HepG2 (cell line): ENCODE results near the gene ARHGAP10. TPM values are rescaled to one million over a fixed set of nuclear protein-coding genes. Genes with fewer than 3 reads are reported as not detected.
A peak's percentile ranks its signal among the peaks of the same experiment; 100 is the strongest.

Source experiments
- ATAC-seq: fragments of 200-7000 bp; cut with Tn5 transposase; 3 replicates; pipeline ENCODE4 v1.9.1; 2020; ENCODE audit warnings: mild to moderate bottlenecking, moderate library complexity
- BruUV-seq: library from RNA; stranded (reverse); fragments of 400-500 nt; replicated peaks from 2 replicates; lab custom pipeline; 2021; lab: Mats Ljungman, UMichigan
- CTCF ChIA-PET: fragments of 300-600 bp; formaldehyde crosslinking; extraction: SDS; loops from one replicate; lab custom pipeline; 2021; ENCODE audit warnings: low total read pairs, inconsistent platforms, low intra/inter-chr PET ratio; lab: Yijun Ruan, JAX
- POLR2A ChIA-PET: fragments of 350-600 bp; sonication (Branson Sonifier 250); formaldehyde crosslinking; loops from one replicate; lab custom pipeline; 2020; ENCODE audit warnings: antibody characterized with exemption, inconsistent platforms; lab: Yijun Ruan, JAX
- DNase-seq: peaks from one replicate; pipeline ENCODE4 v3.0.0-alpha.2; 2015; ENCODE audit warnings: low spot score
- FAIRE-seq: peaks from 3 replicates; lab custom pipeline; 2011; peaks lifted over from hg19 to GRCh38; lab: Jason Lieb, UNC
- H2AFZ ChIP-seq: one replicate; pipeline ENCODE4 v1.6.1; 2011; ENCODE audit warnings: low read length, inconsistent platforms
- H3K27ac ChIP-seq: fragments of 300-600 bp; 3 replicates; pipeline ENCODE4 v1.8.0; 2011; ENCODE audit warnings: mixed run types, mild to moderate bottlenecking, mixed read lengths, low read length, inconsistent platforms; ENCODE audit not compliant: insufficient read depth; ENCODE audit errors: extremely low read length
- H3K27me3 ChIP-seq, 2 experiments: fragments of 200-600 bp in 1 of 2; 2 replicates in 1 of 2; 3 replicates in 1 of 2; pipeline versions ENCODE4 v1.6.0 to v1.8.0; 2011; ENCODE audit warnings: low read length in 2 of 2, mild to moderate bottlenecking in 2 of 2, moderate library complexity in 2 of 2, inconsistent platforms in 1 of 2; ENCODE audit not compliant: insufficient read depth in 2 of 2, control insufficient read depth in 1 of 2
- H3K36me3 ChIP-seq, 2 experiments: fragments of 200-600 bp in 1 of 2; replicated peaks in 1 of 2; 2 replicates in 1 of 2; 3 replicates in 1 of 2; pipeline versions ENCODE4 v1.5.1 to v1.8.0; 2011; ENCODE audit warnings: low read length in 2 of 2, inconsistent platforms in 1 of 2; ENCODE audit not compliant: insufficient read depth in 2 of 2, control insufficient read depth in 1 of 2
- H3K4me1 ChIP-seq: 2 replicates; pipeline ENCODE4 v1.5.1; 2012; ENCODE audit warnings: low read length, inconsistent platforms; ENCODE audit not compliant: insufficient read depth
- H3K4me2 ChIP-seq: 2 replicates; pipeline ENCODE4 v1.6.0; 2011; ENCODE audit warnings: low read depth, low read length, inconsistent platforms
- H3K4me3 ChIP-seq, 3 experiments: fragments of 200-600 bp in 1 of 3; sonication (generic), shearing (Covaris generic) in 1 of 3; replicated peaks in 1 of 3; 2 replicates each; pipeline ENCODE4 v1.5.1; 2011 to 2016; ENCODE audit warnings: low read length in 3 of 3, inconsistent platforms in 2 of 3, low read depth in 2 of 3, mild to moderate bottlenecking in 2 of 3, control low read depth in 1 of 3, mixed read lengths in 1 of 3; ENCODE audit not compliant: insufficient read depth in 1 of 3
- H3K79me2 ChIP-seq: one replicate; pipeline ENCODE4 v1.6.1; 2011; ENCODE audit warnings: low read length, inconsistent platforms; ENCODE audit not compliant: insufficient read depth
- H3K9ac ChIP-seq: 2 replicates; pipeline ENCODE4 v1.6.0; 2011; ENCODE audit warnings: mild to moderate bottlenecking, low read depth, low read length, inconsistent platforms; ENCODE audit not compliant: insufficient read depth
- H3K9me3 ChIP-seq: 2 replicates; pipeline ENCODE4 v1.5.1; 2012; ENCODE audit warnings: mild to moderate bottlenecking, low read length
- H4K20me1 ChIP-seq: 2 replicates; pipeline ENCODE4 v1.6.0; 2011; ENCODE audit warnings: inconsistent platforms, mild to moderate bottlenecking, low read length, moderate library complexity; ENCODE audit not compliant: insufficient read depth
- HOXA7 ChIP-seq: sonication (generic); formaldehyde crosslinking; IDR thresholded peaks from 2 replicates; pipeline ENCODE4 v1.8.1; 2022; ENCODE audit warnings: mild to moderate bottlenecking, missing genetic modification reagents, moderate library complexity
- JUND ChIP-seq: sonication (generic); formaldehyde crosslinking; IDR thresholded peaks from 2 replicates; pipeline ENCODE4 v1.8.0; 2022; ENCODE audit warnings: mild to moderate bottlenecking, missing genetic modification reagents
- RAD51 ChIP-seq: fragments of 450-650 bp; IDR thresholded peaks from 2 replicates; pipeline ENCODE4 v1.6.1; 2016; ENCODE audit warnings: borderline replicate concordance
- SMC3 ChIP-seq: IDR thresholded peaks from 2 replicates; pipeline ENCODE4 v1.6.1; 2011; ENCODE audit warnings: low read length, improper control_type of control experiment
- STAG1 ChIP-seq: sonication (generic); formaldehyde crosslinking; IDR thresholded peaks from 2 replicates; pipeline ENCODE4 v1.4.0; 2020; ENCODE audit warnings: missing genetic modification reagents
- U2AF2 ChIP-seq: fragments of 200-400 bp; formaldehyde crosslinking; IDR thresholded peaks from 2 replicates; pipeline ENCODE4 v1.6.1; 2017; ENCODE audit warnings: low read depth, mild to moderate bottlenecking, low read length
- ZNF18 ChIP-seq: sonication (generic); formaldehyde crosslinking; IDR thresholded peaks from 2 replicates; pipeline ENCODE4 v1.8.0; 2022; ENCODE audit warnings: mild to moderate bottlenecking, missing genetic modification reagents; ENCODE audit not compliant: insufficient replicate concordance
- ZNF24 ChIP-seq: fragments of 450-650 bp; IDR thresholded peaks from 2 replicates; pipeline ENCODE4 v1.6.1; 2017; ENCODE audit warnings: antibody characterized with exemption, mild to moderate bottlenecking
- ZNF510 ChIP-seq: sonication (generic); formaldehyde crosslinking; IDR thresholded peaks from 2 replicates; pipeline ENCODE4 v1.4.0; 2020; ENCODE audit warnings: low read depth, mild to moderate bottlenecking, missing genetic modification reagents
- ZSCAN30 ChIP-seq: sonication (generic); formaldehyde crosslinking; IDR thresholded peaks from 2 replicates; pipeline ENCODE4 v1.5.0; 2020; ENCODE audit warnings: mild to moderate bottlenecking, missing genetic modification reagents
- WGBS: methylation state at CpG from one replicate; pipeline ENCODE4 v1.1.6; 2017; ENCODE audit warnings: low lambda C conversion rate; 5-methylcytosine and 5-hydroxymethylcytosine counted together
- in situ Hi-C: cut with HindIII; loops from 2 replicates; pipeline ENCODE4 v1.10.0; 2017; ENCODE audit warnings: low pct_unique_long_range_greater_than_20kb; ENCODE audit not compliant: extremely low pct_ligation_motif_present
- intact Hi-C: fragments of 100-400 bp; cut with micrococcal nuclease; formaldehyde crosslinking; loops from one replicate; pipeline ENCODE4 v1.10.0; 2022; ENCODE audit not compliant: unreplicated experiment
- polyA plus RNA-seq, 8 experiments: library from polyadenylated mRNA; depleted of rRNA in 3 of 8; stranded (reverse) in 7 of 8; unstranded in 1 of 8; fragments of >200 nt; fragmentation: Illumina TruSeq in 4 of 8; extraction: Trizol in 4 of 8; gene quantifications; 2 replicates each; pipeline versions ENCODE4 v1.2.1 to v1.2.3, GENCODE V29; 2011 to 2016; ENCODE audit warnings: low read depth in 4 of 8, missing spikeins in 1 of 8, mixed read lengths in 1 of 8; ENCODE audit not compliant: insufficient read depth in 1 of 8
- total RNA-seq, 5 experiments: library from RNA; depleted of rRNA; stranded (reverse); fragments of >200 nt; fragmentation: Illumina TruSeq; extraction: Trizol; gene quantifications; 2 replicates each; pipeline ENCODE4 v1.2.3, GENCODE V29; 2016; ENCODE audit warnings: low read depth in 1 of 5
- TF ChIP-seq, protein P1 (sequence below): sonication (generic); formaldehyde crosslinking; IDR thresholded peaks from 2 replicates; pipeline ENCODE4 v1.5.0; 2020; ENCODE audit warnings: mild to moderate bottlenecking, missing genetic modification reagents, moderate library complexity
- TF ChIP-seq, protein P2 (sequence below): sonication (generic); formaldehyde crosslinking; IDR thresholded peaks from 2 replicates; pipeline ENCODE4 v1.4.0; 2020; ENCODE audit warnings: mild to moderate bottlenecking, missing genetic modification reagents

The ARHGAP10 gene
- total and polyA plus RNA-seq, 2 of the 13 experiments (the other 11 are each of a cell fraction or from before 2014, with no cell fraction given): 0.45 to 1.6 TPM

GRCh38 chr4:147924604-147925412 is 192.9 kb downstream of the ARHGAP10 start:
- ChIA-PET CTCF (no interaction called here), POLR2A (no interaction called here)
- ATAC-seq (peak; percentile 69), DNase-seq (peak; percentile 5), FAIRE-seq (peak; percentile 73)
- TF ChIP-seq ZNF24 (no peak), ZNF510 (no peak), ZNF18 (CRISPR knock-in tag) (no peak), RAD51 (no peak), SMC3 (peak; percentile 13; the same call in 1 of the 2 replicates), HOXA7 (no peak), U2AF2 (no peak), STAG1 (peak; percentile 53), JUND (no peak), ZSCAN30 (CRISPR knock-in tag) (no peak)
- TF ChIP-seq, protein P1, sequence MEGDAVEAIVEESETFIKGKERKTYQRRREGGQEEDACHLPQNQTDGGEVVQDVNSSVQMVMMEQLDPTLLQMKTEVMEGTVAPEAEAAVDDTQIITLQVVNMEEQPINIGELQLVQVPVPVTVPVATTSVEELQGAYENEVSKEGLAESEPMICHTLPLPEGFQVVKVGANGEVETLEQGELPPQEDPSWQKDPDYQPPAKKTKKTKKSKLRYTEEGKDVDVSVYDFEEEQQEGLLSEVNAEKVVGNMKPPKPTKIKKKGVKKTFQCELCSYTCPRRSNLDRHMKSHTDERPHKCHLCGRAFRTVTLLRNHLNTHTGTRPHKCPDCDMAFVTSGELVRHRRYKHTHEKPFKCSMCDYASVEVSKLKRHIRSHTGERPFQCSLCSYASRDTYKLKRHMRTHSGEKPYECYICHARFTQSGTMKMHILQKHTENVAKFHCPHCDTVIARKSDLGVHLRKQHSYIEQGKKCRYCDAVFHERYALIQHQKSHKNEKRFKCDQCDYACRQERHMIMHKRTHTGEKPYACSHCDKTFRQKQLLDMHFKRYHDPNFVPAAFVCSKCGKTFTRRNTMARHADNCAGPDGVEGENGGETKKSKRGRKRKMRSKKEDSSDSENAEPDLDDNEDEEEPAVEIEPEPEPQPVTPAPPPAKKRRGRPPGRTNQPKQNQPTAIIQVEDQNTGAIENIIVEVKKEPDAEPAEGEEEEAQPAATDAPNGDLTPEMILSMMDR (CRISPR knock-in tag): peak; percentile 45
- TF ChIP-seq, protein P2, sequence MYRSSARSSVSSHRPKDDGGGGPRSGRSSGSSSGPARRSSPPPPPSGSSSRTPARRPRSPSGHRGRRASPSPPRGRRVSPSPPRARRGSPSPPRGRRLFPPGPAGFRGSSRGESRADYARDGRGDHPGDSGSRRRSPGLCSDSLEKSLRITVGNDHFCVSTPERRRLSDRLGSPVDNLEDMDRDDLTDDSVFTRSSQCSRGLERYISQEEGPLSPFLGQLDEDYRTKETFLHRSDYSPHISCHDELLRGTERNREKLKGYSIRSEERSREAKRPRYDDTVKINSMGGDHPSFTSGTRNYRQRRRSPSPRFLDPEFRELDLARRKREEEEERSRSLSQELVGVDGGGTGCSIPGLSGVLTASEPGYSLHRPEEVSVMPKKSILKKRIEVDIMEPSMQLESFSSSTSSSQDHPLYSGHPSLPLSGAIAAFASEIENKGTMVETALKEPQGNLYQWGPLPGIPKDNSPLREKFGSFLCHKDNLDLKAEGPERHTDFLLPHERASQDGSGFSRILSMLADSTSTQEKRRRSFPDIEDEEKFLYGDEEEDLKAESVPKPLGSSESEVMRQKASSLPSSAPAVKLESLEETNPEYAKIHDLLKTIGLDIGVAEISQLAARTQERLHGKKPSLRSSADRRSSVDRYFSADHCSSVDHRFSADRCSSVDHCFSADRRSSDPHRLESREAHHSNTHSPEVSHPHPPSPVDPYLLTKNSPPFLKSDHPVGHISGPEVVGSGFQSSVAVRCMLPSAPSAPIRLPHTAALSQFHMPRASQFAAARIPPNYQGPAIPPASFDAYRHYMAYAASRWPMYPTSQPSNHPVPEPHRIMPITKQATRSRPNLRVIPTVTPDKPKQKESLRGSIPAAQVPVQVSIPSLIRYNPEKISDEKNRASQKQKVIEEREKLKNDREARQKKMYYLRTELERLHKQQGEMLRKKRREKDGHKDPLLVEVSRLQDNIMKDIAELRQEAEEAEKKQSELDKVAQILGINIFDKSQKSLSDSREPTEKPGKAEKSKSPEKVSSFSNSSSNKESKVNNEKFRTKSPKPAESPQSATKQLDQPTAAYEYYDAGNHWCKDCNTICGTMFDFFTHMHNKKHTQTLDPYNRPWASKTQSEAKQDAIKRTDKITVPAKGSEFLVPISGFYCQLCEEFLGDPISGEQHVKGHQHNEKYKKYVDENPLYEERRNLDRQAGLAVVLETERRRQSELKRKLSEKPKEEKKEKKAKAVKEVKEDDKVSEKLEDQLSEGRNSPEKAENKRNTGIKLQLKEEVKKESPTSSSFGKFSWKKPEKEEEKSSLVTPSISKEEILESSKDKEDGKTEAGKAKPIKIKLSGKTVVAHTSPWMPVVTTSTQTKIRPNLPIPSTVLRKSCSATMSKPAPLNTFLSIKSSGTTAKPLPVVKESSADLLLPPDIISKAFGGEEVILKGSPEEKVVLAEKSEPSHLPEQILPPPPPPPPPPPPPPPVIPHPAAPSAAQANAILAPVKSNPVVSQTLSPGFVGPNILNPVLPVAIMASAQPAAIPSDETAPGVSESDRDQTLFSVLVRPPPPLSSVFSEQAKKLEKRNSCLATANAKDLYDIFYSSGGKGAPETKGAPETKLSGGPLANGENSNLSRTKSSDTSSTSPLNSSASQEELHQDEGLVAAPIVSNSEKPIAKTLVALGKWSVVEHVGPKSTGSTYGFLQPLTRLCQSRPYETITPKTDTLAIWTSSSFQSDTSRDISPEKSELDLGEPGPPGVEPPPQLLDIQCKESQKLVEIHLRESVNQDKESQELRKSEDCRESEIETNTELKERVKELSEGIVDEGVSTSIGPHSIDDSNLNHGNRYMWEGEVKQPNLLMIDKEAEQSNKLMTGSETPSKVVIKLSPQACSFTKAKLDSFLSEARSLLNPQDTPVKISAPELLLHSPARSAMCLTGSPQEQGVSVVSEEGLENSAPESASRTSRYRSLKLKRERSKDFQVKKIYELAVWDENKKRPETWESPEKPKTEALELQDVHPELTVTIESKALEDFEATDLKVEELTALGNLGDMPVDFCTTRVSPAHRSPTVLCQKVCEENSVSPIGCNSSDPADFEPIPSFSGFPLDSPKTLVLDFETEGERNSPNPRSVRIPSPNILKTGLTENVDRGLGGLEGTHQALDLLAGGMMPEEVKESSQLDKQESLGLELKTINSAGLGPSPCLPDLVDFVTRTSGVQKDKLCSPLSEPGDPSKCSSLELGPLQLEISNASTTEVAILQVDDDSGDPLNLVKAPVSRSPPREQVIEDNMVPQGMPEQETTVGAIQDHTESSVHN (CRISPR knock-in tag): no peak
- no peaks in the 10 kb centered on the region for H3K27me3 ChIP-seq
- H2AFZ ChIP-seq: no peak overlapping the region
- no TSS peak for BruUV-seq
- H3K4me3 ChIP-seq: no peak overlapping the region
- in situ Hi-C loops (no loop called here), intact Hi-C loops (no loop called here)
- H3K9me3 ChIP-seq: no peaks in the 10 kb centered on the region
- no peaks in the 10 kb centered on the region for H3K4me1 ChIP-seq
- H3K36me3 ChIP-seq: no peaks in the 10 kb centered on the region
- H4K20me1 ChIP-seq: no peaks in the 10 kb centered on the region
- H3K27ac ChIP-seq: no peak overlapping the region
- H3K9ac ChIP-seq: no peak overlapping the region
- WGBS: 18% methylated on average over 3 of the region's 3 CpGs
- H3K4me2 ChIP-seq: no peak overlapping the region
- H3K79me2 ChIP-seq: no peaks in the 10 kb centered on the region
